HG02840 (cell line): ENCODE measurements around the gene DMD.
"Not testable (repeated sequence)": the region's sequence is repeated elsewhere in the genome, so short reads cannot be mapped to it uniquely, and the experiment has no call there.

Experiments
- ATAC-seq: cut with Tn5 transposase; IDR thresholded peaks from one replicate; pipeline ENCODE4 v1.9.1; 2021; ENCODE audit warnings: mild to moderate bottlenecking, moderate library complexity, moderate number of reproducible peaks; ENCODE audit not compliant: unreplicated experiment, low FRiP score

DMD gene

GRCh38 chrX:32528451-32528850, 682.9 kb downstream of the DMD start:
- ATAC-seq = not testable (repeated sequence)

GRCh38 chrX:32525234-32525633, 686.1 kb downstream of the DMD start:
- ATAC-seq = no peak

GRCh38 chrX:32524385-32524784, 687.0 kb downstream of the DMD start:
- ATAC-seq = no peak

GRCh38 chrX:32520789-32521188, 690.6 kb downstream of the DMD start:
- ATAC-seq = no peak

- ATAC-seq = peak; percentile 85
These were observed 696.4 kb downstream of the DMD start for GRCh38 chrX:32514986-32515385.

GRCh38 chrX:32501606-32502005, 709.7 kb downstream of the DMD start:
- ATAC-seq = no peak

- ATAC-seq = no peak
These were observed 714.7 kb downstream of the DMD start for GRCh38 chrX:32496671-32497070.

GRCh38 chrX:32495855-32496254, 715.5 kb downstream of the DMD start:
- no peak for ATAC-seq

GRCh38 chrX:32489125-32489524, 722.2 kb downstream of the DMD start:
- ATAC-seq = no peak

- ATAC-seq = no peak
These were observed 727.7 kb downstream of the DMD start for GRCh38 chrX:32483534-32484136.

GRCh38 chrX:32480019-32480418, 731.3 kb downstream of the DMD start:
- ATAC-seq = no peak

GRCh38 chrX:32472364-32472763, 739.0 kb downstream of the DMD start:
- no peak for ATAC-seq

GRCh38 chrX:32455704-32456103, 755.6 kb downstream of the DMD start:
- no peak for ATAC-seq

GRCh38 chrX:32451954-32452695, 759.2 kb downstream of the DMD start:
- ATAC-seq = no peak

- peak; percentile 72 for ATAC-seq
These were observed 762.4 kb downstream of the DMD start for GRCh38 chrX:32448945-32449344.

- peak; percentile 99 for ATAC-seq
These were observed 763.0 kb downstream of the DMD start for GRCh38 chrX:32448320-32448719.

GRCh38 chrX:32447640-32448039, 763.7 kb downstream of the DMD start:
- ATAC-seq = no peak

GRCh38 chrX:32443841-32444240, 767.5 kb downstream of the DMD start:
- ATAC-seq = no peak

- no peak for ATAC-seq
These were observed 790.1 kb downstream of the DMD start for GRCh38 chrX:32421266-32421665.

- no peak for ATAC-seq
These were observed 803.0 kb downstream of the DMD start for GRCh38 chrX:32408389-32408788.

GRCh38 chrX:32397562-32398216, 813.7 kb downstream of the DMD start:
- ATAC-seq = no peak

- no peak for ATAC-seq
These were observed 815.5 kb downstream of the DMD start for GRCh38 chrX:32395878-32396277.
